ENCODE measurements around the gene GRK3. TPM values are rescaled to one million over a fixed set of nuclear protein-coding genes. Genes with fewer than 3 reads are reported as not detected.
"Not testable (repeated sequence)": the region's sequence is repeated elsewhere in the genome, so short reads cannot be mapped to it uniquely, and the experiment has no call there.

The GRK3 gene
- total RNA-seq, 1 experiment from 2014 or later = 0.37 TPM

DNA sequence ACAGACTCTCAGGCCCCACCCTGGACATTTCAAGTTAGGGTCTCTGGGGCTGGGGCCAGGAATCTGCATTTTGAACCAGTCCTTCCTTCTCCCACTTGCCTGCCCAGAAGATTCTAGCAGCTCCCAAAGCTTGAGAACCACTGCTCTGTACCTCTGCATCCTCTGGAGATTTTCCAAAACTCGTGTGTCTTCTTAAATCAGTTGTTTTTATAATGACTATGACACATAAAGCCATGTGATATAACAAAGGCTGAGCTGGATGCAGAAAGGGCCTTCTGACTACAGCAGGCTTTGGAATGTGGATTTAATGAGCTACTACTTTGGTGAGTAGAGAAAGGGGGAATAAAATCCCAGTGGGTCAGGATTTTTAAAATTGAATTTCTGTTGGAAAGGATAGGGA lies 37.5 kb upstream of the GRK3 start:
- H3K27ac ChIP-seq; H4K20me1 ChIP-seq (ENCODE audit: insufficient read depth); POLR2A ChIA-PET (ENCODE audit: unreplicated experiment); H3K27me3 ChIP-seq (ENCODE audit: insufficient read depth, low read depth); DNase-seq; H3K4me1 ChIP-seq (replicated peaks; ENCODE audit: insufficient read depth); H3K4me3 ChIP-seq; H3K9me2 ChIP-seq (ENCODE audit: insufficient read depth); H3K9me3 ChIP-seq (ENCODE audit: insufficient read depth, low read depth); intact Hi-C loops (cut with micrococcal nuclease; ENCODE audit: unreplicated experiment); H3F3A ChIP-seq (ENCODE audit: insufficient read depth, low read depth); BruUV-seq (replicated peaks); H3K79me2 ChIP-seq (ENCODE audit: low read depth); CTCF ChIA-PET; H3K4me2 ChIP-seq; H3K36me3 ChIP-seq (ENCODE audit: low read depth); H2AFZ ChIP-seq: not testable (repeated sequence)

DNA sequence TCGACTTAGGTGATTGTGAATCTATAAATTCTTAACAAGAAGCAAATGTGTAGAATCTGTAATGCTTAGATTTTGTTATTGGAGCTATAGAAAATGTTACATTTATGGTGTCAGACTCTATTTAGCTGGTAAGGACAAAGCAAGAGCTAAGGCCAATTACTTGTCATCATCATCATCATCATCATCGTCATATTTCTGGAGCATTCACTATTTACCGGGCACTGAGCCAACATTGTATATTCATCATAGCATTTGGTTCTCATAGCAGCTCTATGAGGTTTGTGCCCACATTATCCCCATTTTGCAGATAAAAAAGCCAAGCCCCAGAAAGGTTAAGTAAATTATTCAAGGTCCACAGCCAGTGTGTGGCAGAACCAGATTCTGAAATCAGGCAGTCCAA lies 36.4 kb upstream of the GRK3 start:
- H3K4me3 ChIP-seq; POLR2A ChIA-PET (ENCODE audit: unreplicated experiment); H3K27ac ChIP-seq; H3K9me3 ChIP-seq (ENCODE audit: insufficient read depth, low read depth); H3F3A ChIP-seq (ENCODE audit: insufficient read depth, low read depth); H4K20me1 ChIP-seq (ENCODE audit: insufficient read depth); H3K9me2 ChIP-seq (ENCODE audit: insufficient read depth); CTCF ChIA-PET; H3K4me1 ChIP-seq (replicated peaks; ENCODE audit: insufficient read depth); H3K36me3 ChIP-seq (ENCODE audit: low read depth); intact Hi-C loops (cut with micrococcal nuclease; ENCODE audit: unreplicated experiment); H3K79me2 ChIP-seq (ENCODE audit: low read depth); BruUV-seq (replicated peaks); H2AFZ ChIP-seq; H3K4me2 ChIP-seq; DNase-seq: not testable (repeated sequence)
- H3K27me3 ChIP-seq (ENCODE audit: insufficient read depth, low read depth) = peaks cover 11% of the 10 kb centered on the region

GRCh38 chr22:25529059-25529458 lies 35.4 kb upstream of the GRK3 start:
- DNase-seq; H3K36me3 ChIP-seq (ENCODE audit: low read depth); intact Hi-C loops (cut with micrococcal nuclease; ENCODE audit: unreplicated experiment); CTCF ChIA-PET; POLR2A ChIA-PET (ENCODE audit: unreplicated experiment); H3K27ac ChIP-seq; H3K79me2 ChIP-seq (ENCODE audit: low read depth); H4K20me1 ChIP-seq (ENCODE audit: insufficient read depth); H3F3A ChIP-seq (ENCODE audit: insufficient read depth, low read depth); H2AFZ ChIP-seq; BruUV-seq (replicated peaks); H3K4me3 ChIP-seq; H3K9me3 ChIP-seq (ENCODE audit: insufficient read depth, low read depth); H3K4me1 ChIP-seq (replicated peaks; ENCODE audit: insufficient read depth); H3K9me2 ChIP-seq (ENCODE audit: insufficient read depth); H3K4me2 ChIP-seq: not testable (repeated sequence)
- peaks cover 20% of the 10 kb centered on the region for H3K27me3 ChIP-seq (ENCODE audit: insufficient read depth, low read depth)

- POLR2A ChIA-PET (ENCODE audit: unreplicated experiment); H3K27ac ChIP-seq; H4K20me1 ChIP-seq (ENCODE audit: insufficient read depth); BruUV-seq (replicated peaks); intact Hi-C loops (cut with micrococcal nuclease; ENCODE audit: unreplicated experiment); H3F3A ChIP-seq (ENCODE audit: insufficient read depth, low read depth); H2AFZ ChIP-seq; H3K36me3 ChIP-seq (ENCODE audit: low read depth); H3K9me2 ChIP-seq (ENCODE audit: insufficient read depth); H3K79me2 ChIP-seq (ENCODE audit: low read depth); H3K9me3 ChIP-seq (ENCODE audit: insufficient read depth, low read depth); H3K4me2 ChIP-seq; CTCF ChIA-PET; DNase-seq; H3K4me3 ChIP-seq; H3K4me1 ChIP-seq (replicated peaks; ENCODE audit: insufficient read depth): not testable (repeated sequence)
- H3K27me3 ChIP-seq (ENCODE audit: insufficient read depth, low read depth) = peaks cover 26% of the 10 kb centered on the region
Observed at GRCh38 chr22:25529541-25530137, 34.8 kb upstream of the GRK3 start.

DNA sequence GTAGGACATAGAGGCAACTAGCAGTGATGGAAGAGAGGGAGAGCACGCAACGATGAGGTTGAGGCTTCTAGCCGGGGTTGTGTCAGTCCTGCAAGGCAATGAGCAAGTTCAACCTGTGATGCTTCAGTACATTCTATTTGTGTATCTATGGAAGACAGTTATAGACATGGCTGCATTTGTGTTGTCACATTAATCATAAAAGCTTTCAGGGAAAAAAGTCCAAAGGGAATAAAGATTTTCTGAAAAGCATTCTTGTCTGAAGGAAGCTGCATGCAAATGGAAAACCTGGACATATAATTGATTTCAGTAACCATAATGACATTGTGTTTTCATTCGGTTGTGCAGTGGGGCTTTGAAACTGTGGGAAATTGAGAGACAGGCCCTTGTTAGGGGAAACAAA lies 32.8 kb upstream of the GRK3 start:
- BruUV-seq (replicated peaks); H2AFZ ChIP-seq; CTCF ChIA-PET; H3K4me1 ChIP-seq (replicated peaks; ENCODE audit: insufficient read depth); H3K79me2 ChIP-seq (ENCODE audit: low read depth); H3K4me3 ChIP-seq; H3K9me2 ChIP-seq (ENCODE audit: insufficient read depth); H3K27ac ChIP-seq; H3K4me2 ChIP-seq; intact Hi-C loops (cut with micrococcal nuclease; ENCODE audit: unreplicated experiment); DNase-seq; H3F3A ChIP-seq (ENCODE audit: insufficient read depth, low read depth); H3K9me3 ChIP-seq (ENCODE audit: insufficient read depth, low read depth); H3K36me3 ChIP-seq (ENCODE audit: low read depth); POLR2A ChIA-PET (ENCODE audit: unreplicated experiment); H4K20me1 ChIP-seq (ENCODE audit: insufficient read depth): not testable (repeated sequence)
- peaks cover 46% of the 10 kb centered on the region for H3K27me3 ChIP-seq (ENCODE audit: insufficient read depth, low read depth)
